GDM1 (cell line): ENCODE results near the gene ABHD5.
"Not testable (repeated sequence)": the region's sequence is repeated elsewhere in the genome, so short reads cannot be mapped to it uniquely, and the experiment has no call there.

Source experiments
- DNase-seq: peaks from one replicate; lab custom pipeline; 2025; lab: John Stamatoyannopoulos, UW

ABHD5 gene

GRCh38 chr3:43690400-43691119, at the start of gene ABHD5:
ABHD5 (plus strand) TSS chr3:43690938; CDS start chr3:43690993, 55 bp downstream.
- peak; percentile 94 for DNase-seq

- no peak for DNase-seq
These were observed 49.2 kb upstream of the ABHD5 start for GRCh38 chr3:43641306-43642114.

GRCh38 chr3:43644443-43644842, 46.3 kb upstream of the ABHD5 start:
- DNase-seq = no peak

- no peak for DNase-seq
These were observed 43.2 kb upstream of the ABHD5 start for GRCh38 chr3:43647331-43648166.

- DNase-seq = no peak
These were observed 41.8 kb upstream of the ABHD5 start for GRCh38 chr3:43648957-43649356.

GRCh38 chr3:43649365-43649968, 41.3 kb upstream of the ABHD5 start:
- DNase-seq = no peak

- DNase-seq = no peak
These were observed 40.4 kb upstream of the ABHD5 start for GRCh38 chr3:43650345-43650744.

GRCh38 chr3:43656390-43656789, 34.3 kb upstream of the ABHD5 start:
- DNase-seq = not testable (repeated sequence)

GRCh38 chr3:43659250-43659880, 31.4 kb upstream of the ABHD5 start:
- DNase-seq = no peak

- DNase-seq = not testable (repeated sequence)
These were observed 29.4 kb upstream of the ABHD5 start for GRCh38 chr3:43661376-43661775.

- DNase-seq = not testable (repeated sequence)
These were observed 25.7 kb upstream of the ABHD5 start for GRCh38 chr3:43665011-43665410.

- DNase-seq = no peak
These were observed 19.9 kb upstream of the ABHD5 start for GRCh38 chr3:43670635-43671522.

- no peak for DNase-seq
These were observed 16.2 kb upstream of the ABHD5 start for GRCh38 chr3:43674345-43675085.

GRCh38 chr3:43675593-43675992, 15.1 kb upstream of the ABHD5 start:
- DNase-seq = no peak

GRCh38 chr3:43676441-43676840, 14.3 kb upstream of the ABHD5 start:
- DNase-seq = no peak

- not testable (repeated sequence) for DNase-seq
These were observed 12.4 kb upstream of the ABHD5 start for GRCh38 chr3:43678375-43678774.

- DNase-seq = not testable (repeated sequence)
These were observed 11.8 kb upstream of the ABHD5 start for GRCh38 chr3:43678887-43679449.

- DNase-seq = not testable (repeated sequence)
These were observed 9.9 kb upstream of the ABHD5 start for GRCh38 chr3:43680857-43681256.

- DNase-seq = no peak
These were observed 5.8 kb upstream of the ABHD5 start for GRCh38 chr3:43684944-43685343.
